ENCODE measurements around the gene HOXB4.

DNA sequence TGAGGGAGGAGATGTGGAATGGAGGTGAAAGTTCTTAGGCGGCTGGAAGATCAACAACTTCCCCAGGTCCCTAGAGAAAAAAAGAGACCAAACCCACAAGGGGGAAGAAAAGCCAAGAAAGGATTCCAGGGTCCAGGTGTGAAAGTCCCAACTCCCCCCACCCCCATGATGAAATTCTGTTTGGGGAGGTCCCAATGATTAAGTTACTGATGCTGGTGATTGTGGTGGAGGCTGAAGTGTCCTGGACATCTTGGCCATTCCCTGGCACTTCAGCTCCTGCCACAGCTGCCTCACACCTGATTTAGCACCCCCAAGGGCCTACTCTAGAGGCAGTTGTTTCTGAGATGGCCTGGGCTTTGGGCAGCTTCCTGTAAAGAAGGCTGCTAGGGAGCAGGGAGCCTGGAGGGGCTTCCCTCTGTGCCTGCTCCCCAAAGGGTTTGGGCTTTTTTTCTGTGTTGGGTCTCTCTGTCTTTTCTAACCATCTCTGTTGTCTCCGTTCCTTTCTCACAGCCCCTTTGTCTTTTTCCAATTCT lies 13.1 kb downstream of the HOXB4 start:
- TF ChIP-seq, protein P1, sequence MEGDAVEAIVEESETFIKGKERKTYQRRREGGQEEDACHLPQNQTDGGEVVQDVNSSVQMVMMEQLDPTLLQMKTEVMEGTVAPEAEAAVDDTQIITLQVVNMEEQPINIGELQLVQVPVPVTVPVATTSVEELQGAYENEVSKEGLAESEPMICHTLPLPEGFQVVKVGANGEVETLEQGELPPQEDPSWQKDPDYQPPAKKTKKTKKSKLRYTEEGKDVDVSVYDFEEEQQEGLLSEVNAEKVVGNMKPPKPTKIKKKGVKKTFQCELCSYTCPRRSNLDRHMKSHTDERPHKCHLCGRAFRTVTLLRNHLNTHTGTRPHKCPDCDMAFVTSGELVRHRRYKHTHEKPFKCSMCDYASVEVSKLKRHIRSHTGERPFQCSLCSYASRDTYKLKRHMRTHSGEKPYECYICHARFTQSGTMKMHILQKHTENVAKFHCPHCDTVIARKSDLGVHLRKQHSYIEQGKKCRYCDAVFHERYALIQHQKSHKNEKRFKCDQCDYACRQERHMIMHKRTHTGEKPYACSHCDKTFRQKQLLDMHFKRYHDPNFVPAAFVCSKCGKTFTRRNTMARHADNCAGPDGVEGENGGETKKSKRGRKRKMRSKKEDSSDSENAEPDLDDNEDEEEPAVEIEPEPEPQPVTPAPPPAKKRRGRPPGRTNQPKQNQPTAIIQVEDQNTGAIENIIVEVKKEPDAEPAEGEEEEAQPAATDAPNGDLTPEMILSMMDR (IDR thresholded peaks at IDR 0.05), result no peak
- TF ChIP-seq POLR2A (IDR thresholded peaks at IDR 0.05), result no peak

All from lower leg skin (tissue), 3 donors.